NOMO-1 treated with dmso at 0.1 percent for 144 hours (cell line): ENCODE results near the gene CEP68.
"Not testable (repeated sequence)": the region's sequence is repeated elsewhere in the genome, so short reads cannot be mapped to it uniquely, and the experiment has no call there.

Experiments used
- DNase-seq: peaks from one replicate; lab custom pipeline; 2025; ENCODE audit not compliant: unreplicated experiment; lab: John Stamatoyannopoulos, UW

Gene CEP68

GRCh38 chr2:65030476-65031332 is 25.5 kb upstream of the CEP68 start:
- no peak for DNase-seq

- DNase-seq, result peak; percentile 51
Observed at GRCh38 chr2:65031341-65032018, 24.7 kb upstream of the CEP68 start.

- no peak for DNase-seq
Observed at GRCh38 chr2:65032019-65032975, 23.9 kb upstream of the CEP68 start.

- DNase-seq, result peak; percentile 14
Observed at GRCh38 chr2:65033178-65033577, 23.0 kb upstream of the CEP68 start.

- DNase-seq, result not testable (repeated sequence)
Observed at GRCh38 chr2:65033667-65034066, 22.5 kb upstream of the CEP68 start.

GRCh38 chr2:65035351-65035943 is 20.8 kb upstream of the CEP68 start:
- DNase-seq, result no peak

- DNase-seq, result no peak
Observed at GRCh38 chr2:65037178-65037577, 19.0 kb upstream of the CEP68 start.

- DNase-seq, result no peak
Observed at GRCh38 chr2:65039640-65040039, 16.6 kb upstream of the CEP68 start.

- peak; percentile 59 for DNase-seq
Observed at GRCh38 chr2:65040400-65041261, 15.6 kb upstream of the CEP68 start.

- DNase-seq, result no peak
Observed at GRCh38 chr2:65043001-65043400, 13.2 kb upstream of the CEP68 start.

- DNase-seq, result no peak
Observed at GRCh38 chr2:65044097-65044735, 12.0 kb upstream of the CEP68 start.

GRCh38 chr2:65045651-65046050 is 10.6 kb upstream of the CEP68 start:
- no peak for DNase-seq

GRCh38 chr2:65046633-65047407 is 9.4 kb upstream of the CEP68 start:
- DNase-seq, result no peak

GRCh38 chr2:65049010-65049639 is 7.1 kb upstream of the CEP68 start:
- no peak for DNase-seq

- no peak for DNase-seq
Observed at GRCh38 chr2:65050931-65051330, 5.3 kb upstream of the CEP68 start.

GRCh38 chr2:65053199-65053598 is 3.0 kb upstream of the CEP68 start:
- peak; percentile 71 for DNase-seq

- DNase-seq, result no peak
Observed at GRCh38 chr2:65054749-65055421, 1.3 kb upstream of the CEP68 start.
